ENCODE results near the gene ASB10. TPM values are rescaled to one million over a fixed set of nuclear protein-coding genes. Genes with fewer than 3 reads are reported as not detected.

ASB10 gene
- not detected for total RNA-seq

GRCh38 chr7:151186640-151187408 lies at the start of gene ASB10:
ASB10 (minus strand) TSS chr7:151187250; CDS start chr7:151187130, 120 bp downstream.

DNA sequence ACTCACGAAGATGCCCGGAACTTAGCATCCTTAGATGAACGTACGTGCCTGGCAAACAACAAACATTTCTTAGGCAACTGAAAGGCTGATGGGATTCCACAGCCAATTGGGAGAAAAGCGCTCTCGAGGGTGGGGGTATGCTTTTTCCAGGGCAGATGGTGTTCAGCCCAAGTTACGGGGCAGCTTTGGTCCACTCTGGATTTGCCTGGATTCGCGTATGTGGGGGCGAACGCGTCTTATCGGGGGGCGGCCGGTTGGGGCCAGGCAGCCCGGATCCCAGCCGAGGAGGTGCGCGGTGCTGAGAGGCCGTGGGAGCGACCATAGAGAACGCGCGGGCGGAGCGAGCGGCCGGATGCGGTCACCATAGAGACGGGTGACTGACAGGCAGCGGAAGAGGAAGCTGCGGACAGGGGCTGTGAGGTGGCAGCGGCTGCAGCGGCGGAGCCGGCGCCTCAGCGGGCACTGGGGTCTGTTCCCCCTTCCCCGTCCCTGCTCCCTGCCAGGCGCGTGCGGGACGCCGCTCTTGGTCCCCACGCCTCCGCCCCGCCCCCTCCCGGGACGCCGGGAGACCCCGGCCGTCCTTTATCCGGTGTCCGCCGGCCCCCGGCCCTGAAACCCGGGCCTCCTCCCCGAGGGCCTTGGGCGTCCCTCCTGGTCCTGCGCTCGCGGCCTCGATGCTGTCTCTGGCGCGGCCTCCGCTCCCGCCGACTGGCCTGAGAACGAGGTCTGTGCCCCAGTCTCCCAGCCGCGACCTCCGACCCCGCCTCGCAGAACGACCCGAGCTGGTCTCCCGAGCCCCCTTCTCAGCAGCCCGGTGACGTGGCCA lies 45.3 kb upstream of the ASB10 start, which contains the start of gene CHPF2:
CHPF2 (plus strand) TSS at position 393 of the 826 bp plus-strand sequence. CDS start 1,529 bp downstream, outside the sequence.

DNA sequence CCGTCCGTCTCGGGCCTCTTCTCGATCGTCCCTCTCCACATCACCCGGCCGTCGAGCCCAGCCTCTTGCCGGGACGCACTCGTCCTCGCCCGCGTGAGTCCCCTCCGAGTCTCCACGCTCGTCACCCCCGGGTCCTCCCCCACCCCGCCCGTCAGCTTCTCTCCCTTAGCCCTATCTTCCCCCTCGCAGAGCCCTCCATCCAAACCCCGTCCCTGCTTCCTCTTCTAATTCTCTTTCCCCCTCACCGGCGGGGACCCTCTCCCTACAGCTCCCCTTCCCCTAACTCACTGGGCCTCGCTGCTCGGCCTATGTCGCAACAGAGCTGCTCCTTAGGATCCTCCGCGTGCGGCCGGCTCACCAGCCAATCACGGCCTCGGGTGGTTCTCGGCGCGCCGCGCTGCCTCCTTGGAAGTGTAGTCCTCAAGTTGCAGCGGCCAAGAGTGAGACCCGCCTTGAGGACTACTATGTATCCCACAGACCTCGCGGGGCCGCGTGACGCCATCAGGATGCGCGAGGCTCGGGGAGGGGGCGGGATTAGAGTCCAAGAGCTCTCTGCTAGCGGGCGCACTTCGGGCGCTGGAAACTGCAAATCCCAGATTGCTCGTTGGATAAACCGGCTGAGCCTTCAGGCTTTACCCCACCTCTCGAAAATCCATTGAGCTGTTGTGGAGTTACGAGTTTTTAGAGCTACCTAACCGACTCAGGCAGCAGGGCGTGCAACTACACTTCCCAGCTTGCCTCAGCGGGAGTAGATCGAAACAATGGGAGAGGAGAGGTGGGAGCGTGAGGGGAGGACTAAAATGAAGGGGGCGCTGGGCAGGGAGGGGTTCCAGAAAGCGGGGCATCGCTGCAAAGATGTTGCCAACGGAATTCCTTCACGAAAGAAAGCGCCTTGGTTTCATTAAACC lies 40.1 kb upstream of the ASB10 start, which contains the start of gene ABCF2:
ABCF2 (minus strand) TSS at position 331 of the 908 bp plus-strand sequence. CDS start 747 bp downstream, outside the sequence.

DNA sequence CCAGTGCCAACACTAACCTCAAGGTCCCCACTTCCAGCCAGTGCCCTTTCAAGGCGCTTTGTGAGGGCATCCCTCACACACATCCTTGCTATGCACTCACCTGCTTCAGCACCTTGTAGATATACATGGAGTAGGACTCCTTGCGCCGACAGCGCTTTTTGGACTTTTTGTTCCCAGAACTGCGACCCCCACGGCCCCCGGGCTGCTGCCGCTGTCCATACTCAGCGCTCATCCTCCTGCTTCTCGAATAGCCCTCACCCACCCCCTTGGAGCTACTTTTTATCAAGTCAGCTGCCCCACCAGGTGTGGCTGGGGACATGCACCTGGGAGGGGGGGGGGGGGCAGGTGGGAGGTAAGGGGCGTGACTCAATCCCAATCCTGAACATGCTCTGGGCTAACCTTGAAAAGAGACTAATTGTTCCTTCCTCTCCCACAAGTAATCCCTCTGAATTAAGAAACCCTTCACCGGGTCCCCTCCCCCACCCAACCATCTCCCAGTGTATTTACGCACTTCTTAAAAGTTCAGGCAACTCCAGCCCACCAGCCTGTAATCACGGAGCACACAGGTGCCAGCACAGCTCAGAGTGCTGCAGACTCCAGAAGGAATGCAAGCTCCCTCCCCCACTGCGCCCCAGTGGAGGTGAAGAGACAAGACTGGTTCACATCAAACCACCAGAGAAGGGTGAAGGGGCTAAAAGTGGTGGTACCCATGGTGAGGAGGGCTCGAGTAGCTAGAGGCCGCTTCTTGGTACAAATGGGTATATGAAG lies 23.2 kb upstream of the ASB10 start, which contains the start of gene H2BK1:
H2BK1 (minus strand) TSS at position 402 of the 768 bp plus-strand sequence; CDS start at position 232, 170 bp downstream.

GRCh38 chr7:151167197-151167961 lies 19.7 kb downstream of the ASB10 start, which contains the start of gene GBX1:
GBX1 (minus strand) TSS chr7:151167694; CDS start chr7:151167548, 146 bp downstream.

Other genes with a start within 250 kb of the ASB10 start
- gene KCNH2, start 208.9 kb downstream of the ASB10 start, total RNA-seq, result 17.8 TPM
- 2.5 TPM for gene NOS3, start 196.2 kb downstream of the ASB10 start, total RNA-seq
- 3.9 TPM for gene ATG9B, start 162.8 kb downstream of the ASB10 start, total RNA-seq
- gene ABCB8, start 158.8 kb downstream of the ASB10 start, total RNA-seq, result 38.8 TPM
- gene ASIC3, start 138.7 kb downstream of the ASB10 start, total RNA-seq, result 1.4 TPM
- 55.4 TPM for gene CDK5, start 129.4 kb downstream of the ASB10 start, total RNA-seq
- gene SLC4A2, start 127.7 kb downstream of the ASB10 start, total RNA-seq, result 15.9 TPM
- gene FASTK, start 106.4 kb downstream of the ASB10 start, total RNA-seq, result 35.5 TPM
- gene TMUB1, start 103.8 kb downstream of the ASB10 start, total RNA-seq, result 12.0 TPM
- 68.5 TPM for gene AGAP3, start 100.8 kb downstream of the ASB10 start, total RNA-seq
- 1.6 TPM for gene GBX1, start 19.6 kb downstream of the ASB10 start, total RNA-seq
- gene H2BK1, start 23.2 kb upstream of the ASB10 start, total RNA-seq, result not detected
- gene ABCF2, start 40.0 kb upstream of the ASB10 start, total RNA-seq, result 26.1 TPM
- gene CHPF2, start 45.2 kb upstream of the ASB10 start, total RNA-seq, result 20.8 TPM
- gene SMARCD3, start 61.4 kb upstream of the ASB10 start, total RNA-seq, result 213 TPM
- 38.3 TPM for gene NUB1, start 154.6 kb upstream of the ASB10 start, total RNA-seq
- 21.2 TPM for gene WDR86, start 222.8 kb upstream of the ASB10 start, total RNA-seq

Measured in diencephalon (tissue), 1 donor.